ENCODE data around the gene XRN2. TPM values are rescaled to one million over a fixed set of nuclear protein-coding genes. Genes with fewer than 3 reads are reported as not detected.

XRN2 gene
- total and polyA plus RNA-seq, 2 of the 13 experiments (the other 11 are each of a cell fraction or from before 2014, with no cell fraction given): 90.3 to 171 TPM

- TF ChIP-seq ZNF292 (CRISPR knock-in tag; IDR thresholded peaks at IDR 0.05; ENCODE audit: borderline replicate concordance, low read depth) (no peak; the same call in none of the 2 replicates), ZNF329 (CRISPR knock-in tag; IDR thresholded peaks at IDR 0.05; ENCODE audit: low read depth) (peak; percentile 87), NRL (CRISPR knock-in tag; IDR thresholded peaks at IDR 0.05; ENCODE audit: borderline replicate concordance) (peak; percentile 97), ZGPAT (CRISPR knock-in tag; IDR thresholded peaks at IDR 0.05) (peak; percentile 95), PRDM15 (CRISPR knock-in tag; IDR thresholded peaks at IDR 0.05) (peak; percentile 20), HNF1A (IDR thresholded peaks at IDR 0.05; ENCODE audit: low read depth) (no peak; the same call in 1 of the 2 replicates), HNF1A (CRISPR knock-in tag; IDR thresholded peaks at IDR 0.05; ENCODE audit: borderline replicate concordance) (peak; percentile 56), BRD4 (CRISPR knock-in tag; IDR thresholded peaks at IDR 0.05) (peak; percentile 76), PAX8 (CRISPR knock-in tag; IDR thresholded peaks at IDR 0.05; ENCODE audit: borderline replicate concordance) (peak; percentile 54; the same call in 1 of the 2 replicates), SNAI1 (CRISPR knock-in tag; IDR thresholded peaks at IDR 0.05; ENCODE audit: borderline replicate concordance) (0 out of 2 replicates have a peak, but pooled peaks have one; percentile 89), KAT8 (CRISPR knock-in tag; IDR thresholded peaks at IDR 0.05) (peak; percentile 96), ZNF296 (CRISPR knock-in tag; conservative IDR thresholded peaks at IDR 0.05) (no peak), BRF2 (CRISPR knock-in tag; IDR thresholded peaks at IDR 0.05) (peak; percentile 100), PHB2 (IDR thresholded peaks at IDR 0.05; ENCODE audit: partially characterized antibody) (no peak), ZNF10 (CRISPR knock-in tag; IDR thresholded peaks at IDR 0.05; ENCODE audit: borderline replicate concordance, low read depth) (0 out of 2 replicates have a peak, but pooled peaks have one; percentile 64), FOXC1 (CRISPR knock-in tag; IDR thresholded peaks at IDR 0.05; ENCODE audit: borderline replicate concordance) (peak; percentile 84; the same call in 1 of the 2 replicates), GATAD2A (CRISPR knock-in tag; IDR thresholded peaks at IDR 0.05) (peak; percentile 79)
These were observed at the start of gene XRN2 (continued) for GRCh38 chr20:21303061-21303871.

Data from HepG2 (cell line).